ENCODE data around the gene PTPDC1.

The PTPDC1 gene

DNA sequence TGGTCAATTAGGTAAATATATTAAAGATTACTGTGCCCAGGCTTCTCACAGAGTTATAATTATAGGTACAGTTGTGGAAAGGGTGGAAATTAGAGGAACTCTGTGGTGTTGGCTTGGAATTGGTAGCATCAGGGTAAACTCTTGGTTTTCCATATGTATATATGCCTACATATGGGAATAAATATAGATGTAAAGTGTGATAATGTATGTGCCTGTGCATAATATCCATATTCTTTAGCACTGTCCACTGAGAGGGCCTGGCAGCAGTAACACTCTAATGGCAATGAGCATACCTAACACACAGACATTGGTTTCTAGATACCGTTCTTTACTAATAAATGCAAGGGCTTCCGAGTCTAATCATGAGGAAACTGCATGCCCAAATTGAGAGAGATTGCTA lies 4.0 kb upstream of the PTPDC1 start:
- TF ChIP-seq, protein P1, sequence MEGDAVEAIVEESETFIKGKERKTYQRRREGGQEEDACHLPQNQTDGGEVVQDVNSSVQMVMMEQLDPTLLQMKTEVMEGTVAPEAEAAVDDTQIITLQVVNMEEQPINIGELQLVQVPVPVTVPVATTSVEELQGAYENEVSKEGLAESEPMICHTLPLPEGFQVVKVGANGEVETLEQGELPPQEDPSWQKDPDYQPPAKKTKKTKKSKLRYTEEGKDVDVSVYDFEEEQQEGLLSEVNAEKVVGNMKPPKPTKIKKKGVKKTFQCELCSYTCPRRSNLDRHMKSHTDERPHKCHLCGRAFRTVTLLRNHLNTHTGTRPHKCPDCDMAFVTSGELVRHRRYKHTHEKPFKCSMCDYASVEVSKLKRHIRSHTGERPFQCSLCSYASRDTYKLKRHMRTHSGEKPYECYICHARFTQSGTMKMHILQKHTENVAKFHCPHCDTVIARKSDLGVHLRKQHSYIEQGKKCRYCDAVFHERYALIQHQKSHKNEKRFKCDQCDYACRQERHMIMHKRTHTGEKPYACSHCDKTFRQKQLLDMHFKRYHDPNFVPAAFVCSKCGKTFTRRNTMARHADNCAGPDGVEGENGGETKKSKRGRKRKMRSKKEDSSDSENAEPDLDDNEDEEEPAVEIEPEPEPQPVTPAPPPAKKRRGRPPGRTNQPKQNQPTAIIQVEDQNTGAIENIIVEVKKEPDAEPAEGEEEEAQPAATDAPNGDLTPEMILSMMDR (IDR thresholded peaks at IDR 0.05; ENCODE audit: insufficient read depth, low read depth, low read length, missing control alignments) = no peak
- H3K4me3 ChIP-seq (ENCODE audit: low read length) = no peak overlapping the region
- DNase-seq (ENCODE audit: low read depth) = no peak

DNA sequence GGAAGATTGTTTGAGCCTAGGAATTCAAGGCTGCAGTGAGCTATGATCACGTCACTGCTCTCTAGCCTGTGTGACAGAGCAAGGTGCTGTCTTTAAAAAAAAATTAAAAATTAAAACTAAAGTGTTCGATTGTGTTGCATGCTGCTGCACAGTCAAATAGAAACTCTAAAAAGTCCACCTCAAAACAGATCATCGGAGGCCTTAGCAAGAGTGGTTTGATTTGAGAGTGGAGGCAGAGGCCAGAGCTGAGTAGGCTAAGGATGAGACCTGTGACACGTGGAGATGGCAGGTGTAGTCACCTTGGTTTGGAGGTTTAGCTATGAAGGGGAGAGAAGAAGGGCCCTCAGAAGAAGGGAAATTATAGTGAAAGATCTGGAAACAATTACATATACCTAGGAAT lies 2.8 kb upstream of the PTPDC1 start:
- no peak overlapping the region for H3K4me3 ChIP-seq (ENCODE audit: low read length)
- TF ChIP-seq, protein P1 (IDR thresholded peaks at IDR 0.05; ENCODE audit: insufficient read depth, low read depth, low read length, missing control alignments) = no peak
- no peak for DNase-seq (ENCODE audit: low read depth)

DNA sequence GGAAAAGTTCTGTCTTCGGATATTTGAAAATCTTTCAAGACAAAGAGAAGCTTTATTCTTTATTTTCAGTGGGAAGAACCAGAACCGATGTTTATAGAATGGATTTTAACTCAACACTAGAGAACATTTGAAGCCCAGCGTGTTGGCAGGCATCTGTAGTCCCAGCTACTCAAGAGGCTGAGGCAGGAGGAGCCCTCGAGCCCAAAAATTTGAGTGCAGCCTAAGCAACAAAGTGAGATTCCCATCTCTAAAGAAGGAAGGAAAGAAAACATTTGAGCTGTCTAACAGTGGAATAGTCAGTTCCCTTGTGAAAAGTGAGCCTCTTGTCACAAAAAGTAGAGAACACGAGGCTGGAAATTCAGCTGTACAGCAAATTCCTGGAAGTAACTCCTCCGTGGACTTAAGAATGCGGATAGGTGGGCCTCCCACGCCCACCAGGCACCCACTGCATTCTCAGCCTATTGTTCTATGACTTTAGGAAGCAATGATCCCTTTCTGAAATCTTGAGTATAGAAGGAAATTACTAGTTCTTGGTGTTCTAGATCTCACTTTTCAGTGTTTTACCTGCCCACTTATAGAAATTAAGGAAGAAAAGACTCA lies 2.3 kb upstream of the PTPDC1 start:
- no peak overlapping the region for H3K4me3 ChIP-seq (ENCODE audit: low read length)
- DNase-seq (ENCODE audit: low read depth) = no peak
- TF ChIP-seq, protein P1 (IDR thresholded peaks at IDR 0.05; ENCODE audit: insufficient read depth, low read depth, low read length, missing control alignments) = no peak

DNA sequence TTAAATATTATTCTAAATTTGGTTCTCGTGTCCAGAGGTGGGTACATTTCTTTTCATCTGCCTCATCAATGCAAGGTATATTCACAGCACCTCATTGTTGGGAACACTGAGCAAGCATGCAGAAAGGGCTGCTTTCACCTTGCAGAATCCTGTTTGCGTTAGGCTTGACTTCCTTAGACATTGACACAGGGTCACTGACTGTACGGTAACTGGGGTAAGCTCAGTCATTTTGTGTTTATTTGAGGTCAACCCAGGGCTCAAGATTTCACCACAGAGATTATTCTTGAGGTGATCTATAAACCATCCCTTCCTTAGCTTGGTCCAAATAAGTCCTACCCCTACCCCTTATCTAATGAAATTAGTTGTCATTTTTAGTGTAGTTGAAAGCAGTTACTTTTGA lies 1.7 kb upstream of the PTPDC1 start:
- TF ChIP-seq, protein P1 (IDR thresholded peaks at IDR 0.05; ENCODE audit: insufficient read depth, low read depth, low read length, missing control alignments) = no peak
- H3K4me3 ChIP-seq (ENCODE audit: low read length) = no peak overlapping the region
- no peak for DNase-seq (ENCODE audit: low read depth)

DNA sequence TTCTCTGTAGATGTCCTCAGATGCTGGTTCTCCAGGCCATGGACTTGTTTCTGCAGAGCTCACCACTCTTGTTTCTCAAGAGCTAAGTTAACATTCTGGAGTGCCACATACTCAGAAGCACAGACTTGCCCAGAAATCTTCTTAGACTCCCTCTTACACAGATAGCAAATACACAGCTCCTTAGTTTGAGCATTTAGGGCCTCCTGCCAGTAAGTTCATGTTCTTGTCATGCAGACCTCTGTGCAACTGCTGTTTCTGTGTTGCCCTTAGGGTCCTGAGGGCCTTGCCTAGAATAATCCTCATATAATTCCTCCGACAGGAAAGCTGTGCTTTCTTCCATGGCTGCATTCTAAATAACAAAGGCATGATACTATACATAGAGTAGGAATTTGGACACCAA lies 1.3 kb upstream of the PTPDC1 start:
- H3K4me3 ChIP-seq (ENCODE audit: low read length) = no peak overlapping the region
- TF ChIP-seq, protein P1 (IDR thresholded peaks at IDR 0.05; ENCODE audit: insufficient read depth, low read depth, low read length, missing control alignments) = no peak
- DNase-seq (ENCODE audit: low read depth) = no peak

DNA sequence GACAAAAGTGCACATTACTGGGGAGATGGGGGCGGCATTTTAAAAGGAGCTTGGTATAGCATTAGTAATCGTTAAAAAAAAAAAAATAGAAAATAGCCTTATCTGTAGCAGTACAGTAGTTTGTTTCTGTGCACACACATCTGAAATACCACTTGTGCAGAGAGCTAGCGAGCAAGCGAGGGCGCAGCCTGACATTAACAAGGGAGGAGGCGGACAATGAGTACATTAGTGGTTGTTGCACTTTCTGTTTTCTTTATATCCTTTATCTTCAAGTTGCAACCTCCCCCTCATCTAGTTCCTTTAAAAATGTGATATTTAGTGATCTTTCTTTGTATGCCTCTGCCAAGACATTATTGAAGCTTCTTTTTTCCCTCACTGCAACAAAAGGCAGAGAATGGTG lies 880 bp upstream of the PTPDC1 start:
- TF ChIP-seq, protein P1 (IDR thresholded peaks at IDR 0.05; ENCODE audit: insufficient read depth, low read depth, low read length, missing control alignments) = no peak
- H3K4me3 ChIP-seq (ENCODE audit: low read length) = no peak overlapping the region
- no peak for DNase-seq (ENCODE audit: low read depth)

DNA sequence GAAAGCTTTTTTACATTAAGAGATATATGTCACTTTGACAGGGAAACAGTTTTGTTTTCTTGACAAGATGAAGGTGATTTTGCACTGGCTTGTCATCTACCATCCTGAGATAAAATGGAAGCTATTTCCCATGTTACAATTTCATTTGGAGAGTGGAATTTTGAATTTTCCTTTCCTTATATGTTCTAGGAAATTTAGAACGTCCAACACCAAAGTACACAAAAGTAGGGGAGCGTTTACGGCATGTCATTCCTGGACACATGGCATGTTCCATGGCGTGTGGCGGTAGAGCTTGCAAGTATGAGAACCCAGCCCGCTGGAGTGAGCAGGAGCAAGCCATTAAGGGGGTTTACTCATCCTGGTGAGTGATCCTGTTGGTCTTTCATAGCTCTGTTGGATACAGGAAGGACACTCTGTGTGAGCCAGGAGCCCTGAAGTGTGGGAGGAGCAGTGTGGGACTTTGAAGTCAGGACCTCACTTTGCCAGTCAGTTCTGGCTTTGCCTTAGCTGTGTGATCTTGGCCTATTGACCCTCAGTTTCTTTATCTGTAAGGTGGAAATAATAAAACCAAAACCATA lies 887 bp downstream of the PTPDC1 start:
- TF ChIP-seq, protein P1 (IDR thresholded peaks at IDR 0.05; ENCODE audit: insufficient read depth, low read depth, low read length, missing control alignments) = no peak
- H3K4me3 ChIP-seq (ENCODE audit: low read length) = no peak overlapping the region
- DNase-seq (ENCODE audit: low read depth) = peak; percentile 21

Data from epithelial cell of esophagus (primary cell).